BE2C (cell line): ENCODE measurements around the gene GALNT9.

Experiments
- DNase-seq: peaks from one replicate; pipeline ENCODE4 v3.0.0-alpha.2; 2020
- H3K27me3 ChIP-seq: fragments of 250-450 bp; sonication (Bioruptor Pico); 2 replicates; pipeline ENCODE4 v1.5.1; 2020; ENCODE audit warnings: mild to moderate bottlenecking
- H3K36me3 ChIP-seq: fragments of 250-450 bp; sonication (Bioruptor Pico); 2 replicates; pipeline ENCODE4 v1.5.1; 2020; ENCODE audit warnings: mild to moderate bottlenecking
- H3K4me1 ChIP-seq: fragments of 250-450 bp; sonication (Bioruptor Pico); 2 replicates; pipeline ENCODE4 v1.5.1; 2020
- H3K4me3 ChIP-seq: 2 replicates; pipeline ENCODE4 v1.5.1; 2011; ENCODE audit warnings: low read depth, low read length
- H3K9me3 ChIP-seq: fragments of 250-450 bp; sonication (Bioruptor Pico); 2 replicates; pipeline ENCODE4 v1.5.1; 2020
- TF ChIP-seq, protein P1 (sequence below): IDR thresholded peaks from 2 replicates; pipeline ENCODE4 v1.5.1; 2012; ENCODE audit warnings: mild to moderate bottlenecking, low read depth, low read length

GALNT9 gene

DNA sequence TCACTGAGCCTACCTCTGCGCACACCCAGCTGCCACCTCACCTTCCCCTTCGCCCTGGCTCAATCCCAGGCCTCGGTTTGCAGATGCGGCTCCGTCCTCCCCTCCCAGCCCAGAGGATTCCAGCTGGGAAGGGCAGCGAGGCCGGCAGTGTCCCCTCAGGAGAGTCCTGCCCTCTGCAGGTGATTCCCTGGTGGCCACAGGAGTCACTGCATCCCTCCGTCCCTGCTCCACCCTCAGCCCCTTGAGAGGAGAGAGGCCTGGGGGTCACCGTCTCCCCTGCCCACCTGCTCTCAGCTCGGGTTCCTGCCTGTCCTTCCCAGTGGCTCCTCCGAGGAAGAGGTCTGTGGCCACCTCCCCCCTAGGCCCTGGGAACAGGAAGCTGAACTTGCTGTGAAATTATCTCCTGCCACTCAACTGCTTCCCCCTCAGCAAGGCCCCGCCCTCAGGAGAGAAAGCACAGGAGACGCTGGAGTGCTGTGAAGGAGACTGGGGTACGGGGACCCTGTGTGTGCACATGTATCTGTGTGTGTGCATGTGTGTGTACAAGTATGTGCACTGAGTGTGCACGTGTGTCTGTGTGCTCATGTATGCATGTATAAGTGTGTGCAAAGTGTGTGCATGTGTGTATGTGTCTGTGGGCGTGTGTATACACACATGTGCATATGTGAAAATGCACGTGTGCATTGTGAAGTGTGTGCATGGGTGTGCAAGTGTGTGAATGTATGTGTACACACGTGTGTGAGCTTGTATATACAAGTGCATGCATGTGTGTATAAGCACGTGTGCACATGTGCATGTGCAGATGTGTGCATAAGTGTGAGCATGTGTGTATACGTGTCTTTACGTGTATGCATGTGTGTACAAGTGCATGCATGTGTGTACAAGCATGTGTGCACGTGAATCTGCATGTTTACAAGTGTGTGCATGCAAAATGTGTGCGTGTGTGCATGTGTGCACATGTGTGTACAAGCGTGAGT lies 13.2 kb upstream of the GALNT9 start:
- Histone ChIP-seq H3K4me3 (no peak overlapping the region), H3K4me1 (no peaks in the 10 kb centered on the region), H3K36me3 (no peaks in the 10 kb centered on the region), H3K27me3 (peaks cover 80% of the 10 kb centered on the region), H3K9me3 (no peaks in the 10 kb centered on the region)
- no peak for DNase-seq
- TF ChIP-seq, protein P1, sequence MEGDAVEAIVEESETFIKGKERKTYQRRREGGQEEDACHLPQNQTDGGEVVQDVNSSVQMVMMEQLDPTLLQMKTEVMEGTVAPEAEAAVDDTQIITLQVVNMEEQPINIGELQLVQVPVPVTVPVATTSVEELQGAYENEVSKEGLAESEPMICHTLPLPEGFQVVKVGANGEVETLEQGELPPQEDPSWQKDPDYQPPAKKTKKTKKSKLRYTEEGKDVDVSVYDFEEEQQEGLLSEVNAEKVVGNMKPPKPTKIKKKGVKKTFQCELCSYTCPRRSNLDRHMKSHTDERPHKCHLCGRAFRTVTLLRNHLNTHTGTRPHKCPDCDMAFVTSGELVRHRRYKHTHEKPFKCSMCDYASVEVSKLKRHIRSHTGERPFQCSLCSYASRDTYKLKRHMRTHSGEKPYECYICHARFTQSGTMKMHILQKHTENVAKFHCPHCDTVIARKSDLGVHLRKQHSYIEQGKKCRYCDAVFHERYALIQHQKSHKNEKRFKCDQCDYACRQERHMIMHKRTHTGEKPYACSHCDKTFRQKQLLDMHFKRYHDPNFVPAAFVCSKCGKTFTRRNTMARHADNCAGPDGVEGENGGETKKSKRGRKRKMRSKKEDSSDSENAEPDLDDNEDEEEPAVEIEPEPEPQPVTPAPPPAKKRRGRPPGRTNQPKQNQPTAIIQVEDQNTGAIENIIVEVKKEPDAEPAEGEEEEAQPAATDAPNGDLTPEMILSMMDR = peak; percentile 32

DNA sequence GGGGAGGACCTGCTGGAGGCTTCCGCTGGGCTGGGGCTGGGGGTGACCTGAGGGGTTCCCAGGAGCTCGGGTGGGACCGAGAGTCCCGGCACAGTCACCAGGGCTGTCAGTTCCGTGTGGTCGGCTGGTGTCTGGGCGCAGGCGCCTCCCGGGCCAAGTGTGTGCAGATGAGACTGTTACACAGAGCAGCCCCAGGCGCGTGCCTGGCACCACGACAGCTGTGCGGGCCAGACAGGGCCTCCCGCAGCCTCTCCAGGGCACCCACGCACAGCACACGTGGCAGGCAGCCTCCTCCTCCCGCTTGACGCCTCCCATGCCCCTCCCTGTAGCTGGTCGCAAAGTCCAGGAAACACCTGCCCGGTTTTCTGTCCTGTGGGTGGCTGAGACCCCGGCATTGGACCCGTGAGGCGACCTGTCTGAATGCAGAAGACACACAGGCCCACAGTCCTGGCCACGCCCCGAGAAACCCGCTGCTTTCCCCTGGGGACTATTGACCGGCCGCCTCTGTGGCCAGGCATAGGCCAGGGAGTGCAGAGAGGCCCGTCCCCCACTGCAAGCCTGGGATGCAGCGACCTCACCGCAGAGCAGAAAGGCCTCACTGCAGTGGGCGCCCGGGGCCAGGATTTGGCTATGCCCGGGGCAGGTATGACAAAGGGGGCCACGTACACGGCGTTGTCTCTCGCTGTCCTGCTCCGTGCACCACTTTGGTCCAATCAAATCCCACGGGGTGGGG lies 12.1 kb upstream of the GALNT9 start:
- H3K27me3 ChIP-seq = peaks cover 81% of the 10 kb centered on the region
- H3K4me3 ChIP-seq = no peak overlapping the region
- H3K4me1 ChIP-seq = no peaks in the 10 kb centered on the region

DNA sequence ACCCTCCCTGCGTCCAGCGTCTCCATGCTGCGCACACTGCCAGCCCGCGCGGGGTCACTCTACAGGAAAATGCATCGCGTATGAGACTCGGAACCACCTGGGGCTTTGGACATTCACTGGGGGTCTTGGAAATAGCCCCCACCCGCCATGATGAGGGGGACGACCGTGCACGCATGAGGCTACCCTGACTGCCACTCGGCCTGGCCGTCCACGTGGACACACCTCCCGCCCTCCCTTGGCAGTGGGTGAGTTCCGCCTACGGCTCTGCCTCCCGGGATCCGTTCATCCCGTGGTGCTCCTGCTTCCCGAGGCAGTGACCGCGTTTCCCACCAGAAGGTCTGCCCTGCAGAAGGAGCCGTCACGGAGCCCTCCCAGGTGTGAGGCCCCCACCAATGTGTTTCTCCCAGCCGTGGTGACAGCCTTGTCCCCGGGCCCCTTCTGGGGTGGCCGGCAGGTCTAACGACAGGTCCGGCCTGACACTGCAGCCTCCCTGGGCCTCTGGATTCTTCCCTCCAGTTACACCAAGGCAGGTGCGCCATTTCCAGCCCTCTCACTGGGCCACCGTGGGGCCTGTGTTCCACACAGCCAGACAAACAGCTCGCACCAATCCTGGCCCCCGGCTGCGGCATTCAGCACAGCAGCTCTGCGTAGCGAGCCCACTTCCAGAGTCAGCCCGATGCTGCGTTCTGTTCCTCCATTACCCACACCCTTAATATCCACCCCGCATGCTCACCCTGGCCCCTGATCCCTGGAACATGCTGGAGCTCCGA lies 11.1 kb upstream of the GALNT9 start:
- no peaks in the 10 kb centered on the region for H3K36me3 ChIP-seq
- no peaks in the 10 kb centered on the region; the same call in 1 of the 2 replicates for H3K9me3 ChIP-seq
- H3K4me3 ChIP-seq = no peak overlapping the region
- TF ChIP-seq, protein P1 = no peak
- H3K4me1 ChIP-seq = no peaks in the 10 kb centered on the region
- DNase-seq = no peak
- H3K27me3 ChIP-seq = peaks cover 78% of the 10 kb centered on the region

More for the DNA sequence above, 12.1 kb upstream of the GALNT9 start:
- no peak for DNase-seq
- Histone ChIP-seq H3K9me3 (no peaks in the 10 kb centered on the region), H3K36me3 (no peaks in the 10 kb centered on the region)
- TF ChIP-seq, protein P1 = no peak

DNA sequence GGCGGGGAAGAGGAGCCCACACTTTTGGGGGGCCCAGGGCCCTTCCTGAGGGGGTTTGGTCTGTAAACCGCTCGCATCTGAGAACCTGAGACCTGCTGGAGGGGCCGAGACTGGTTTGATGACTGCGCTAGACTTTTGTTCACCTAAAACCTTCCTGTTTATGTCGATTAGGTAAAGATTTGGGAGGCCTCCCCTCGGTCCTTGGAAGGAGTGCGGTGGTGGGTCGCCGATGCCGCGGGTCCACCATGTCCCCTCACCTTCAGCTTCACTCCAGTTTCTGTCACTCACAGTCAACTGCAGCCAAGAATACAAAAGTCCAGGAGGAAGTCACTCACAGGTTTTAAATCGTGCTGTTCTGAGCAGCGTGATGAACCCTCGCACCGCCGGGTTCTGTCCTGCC lies 10.5 kb upstream of the GALNT9 start:
- TF ChIP-seq, protein P1 = no peak
- Histone ChIP-seq H3K4me1 (no peaks in the 10 kb centered on the region), H3K36me3 (no peaks in the 10 kb centered on the region), H3K4me3 (no peak overlapping the region), H3K9me3 (no peaks in the 10 kb centered on the region; the same call in 1 of the 2 replicates), H3K27me3 (peaks cover 78% of the 10 kb centered on the region)
- DNase-seq = no peak

DNA sequence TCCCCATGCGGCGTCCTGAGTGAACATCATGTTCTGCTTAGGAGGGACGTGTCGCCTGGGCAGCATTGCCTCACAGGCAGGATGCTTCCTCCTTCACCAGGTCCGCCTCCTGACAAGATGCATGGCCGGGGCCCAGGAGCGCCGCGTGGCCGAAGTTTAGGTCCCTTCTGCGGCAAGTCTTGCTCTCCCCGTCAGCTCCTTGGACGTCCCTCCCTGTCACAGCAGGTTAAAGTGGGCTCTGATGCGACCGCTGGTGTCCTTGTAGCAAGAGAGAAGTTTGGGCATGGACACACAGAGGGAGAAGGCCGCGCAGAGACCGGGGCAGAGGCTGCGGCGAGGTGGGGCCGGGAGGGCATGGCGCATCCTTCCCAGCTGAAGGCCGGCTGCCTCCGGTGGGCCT lies 9.4 kb upstream of the GALNT9 start:
- Histone ChIP-seq H3K9me3 (no peaks in the 10 kb centered on the region; the same call in 1 of the 2 replicates), H3K4me1 (no peaks in the 10 kb centered on the region), H3K36me3 (no peaks in the 10 kb centered on the region), H3K4me3 (no peak overlapping the region), H3K27me3 (peaks cover 69% of the 10 kb centered on the region)
- TF ChIP-seq, protein P1 = no peak
- no peak for DNase-seq
